ENCODE measurements around the gene TFF1.

DNA sequence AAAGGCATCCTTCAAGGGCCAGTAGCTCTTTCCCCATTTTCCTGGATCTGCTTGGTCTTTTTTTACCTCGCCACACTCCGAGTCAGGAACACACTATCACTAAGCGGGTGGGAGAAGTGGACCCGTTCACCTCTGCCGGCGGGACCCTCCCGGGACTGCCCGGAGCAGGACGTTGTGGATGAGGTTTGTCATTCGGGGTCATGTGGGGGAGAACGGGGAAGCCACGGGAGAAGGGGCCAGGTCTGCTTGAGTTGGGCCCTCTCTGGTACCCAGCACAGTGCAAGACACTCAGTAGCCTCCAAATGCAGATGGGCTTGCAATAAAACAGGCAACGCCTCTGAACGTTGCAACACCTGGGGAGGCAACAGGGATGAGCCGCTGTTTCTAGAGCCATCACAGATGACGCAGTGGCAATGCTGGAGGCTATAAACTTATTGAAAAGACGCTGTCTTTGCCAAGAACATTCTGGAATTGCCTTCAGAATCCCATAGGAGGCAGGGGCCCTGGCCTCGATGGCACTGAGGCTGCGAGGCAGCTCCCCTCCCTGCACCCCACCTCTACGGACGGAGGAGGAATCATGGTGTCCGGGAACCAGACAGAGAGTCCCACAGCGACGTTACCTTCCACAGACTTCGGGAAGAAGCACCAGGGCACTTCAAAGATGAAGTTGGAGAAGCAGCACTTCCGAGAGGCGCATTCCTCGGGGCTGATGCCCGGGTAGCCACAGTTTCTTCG lies 19.3 kb downstream of the TFF1 start:
- TF ChIP-seq, protein P1, sequence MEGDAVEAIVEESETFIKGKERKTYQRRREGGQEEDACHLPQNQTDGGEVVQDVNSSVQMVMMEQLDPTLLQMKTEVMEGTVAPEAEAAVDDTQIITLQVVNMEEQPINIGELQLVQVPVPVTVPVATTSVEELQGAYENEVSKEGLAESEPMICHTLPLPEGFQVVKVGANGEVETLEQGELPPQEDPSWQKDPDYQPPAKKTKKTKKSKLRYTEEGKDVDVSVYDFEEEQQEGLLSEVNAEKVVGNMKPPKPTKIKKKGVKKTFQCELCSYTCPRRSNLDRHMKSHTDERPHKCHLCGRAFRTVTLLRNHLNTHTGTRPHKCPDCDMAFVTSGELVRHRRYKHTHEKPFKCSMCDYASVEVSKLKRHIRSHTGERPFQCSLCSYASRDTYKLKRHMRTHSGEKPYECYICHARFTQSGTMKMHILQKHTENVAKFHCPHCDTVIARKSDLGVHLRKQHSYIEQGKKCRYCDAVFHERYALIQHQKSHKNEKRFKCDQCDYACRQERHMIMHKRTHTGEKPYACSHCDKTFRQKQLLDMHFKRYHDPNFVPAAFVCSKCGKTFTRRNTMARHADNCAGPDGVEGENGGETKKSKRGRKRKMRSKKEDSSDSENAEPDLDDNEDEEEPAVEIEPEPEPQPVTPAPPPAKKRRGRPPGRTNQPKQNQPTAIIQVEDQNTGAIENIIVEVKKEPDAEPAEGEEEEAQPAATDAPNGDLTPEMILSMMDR (conservative IDR thresholded peaks at IDR 0.05; ENCODE audit: low read length), result no peak
- TF ChIP-seq EZH2phosphoT487 (IDR thresholded peaks at IDR 0.05; ENCODE audit: borderline replicate concordance, low read depth, low read length), result no peak
